Large intestine (tissue), 3 donors: Measurements from ENCODE around the gene GFRA1. TPM values are rescaled to one million over a fixed set of nuclear protein-coding genes. Genes with fewer than 3 reads are reported as not detected.
A peak's percentile ranks its signal among the peaks of the same experiment; 100 is the strongest.

Experiments used
- DNase-seq, 2 donors: peaks; one replicate each; pipeline versions ENCODE4 v3.0.0 to v3.0.0-alpha.2; 2013
- H3K27ac ChIP-seq: one replicate; pipeline ENCODE4 v1.5.1; 2013; ENCODE audit warnings: low read length
- H3K27me3 ChIP-seq: 2 replicates; pipeline ENCODE4 v1.6.1; 2013; ENCODE audit warnings: low read length; ENCODE audit not compliant: control insufficient read depth, insufficient read depth
- H3K36me3 ChIP-seq: 2 replicates; pipeline ENCODE4 v1.6.1; 2013; ENCODE audit warnings: low read length; ENCODE audit not compliant: control insufficient read depth, insufficient read depth
- H3K4me1 ChIP-seq: one replicate; pipeline ENCODE4 v1.6.1; 2013; ENCODE audit warnings: low read length; ENCODE audit not compliant: control insufficient read depth, insufficient read depth
- H3K4me3 ChIP-seq: one replicate; pipeline ENCODE4 v1.5.1; 2013; ENCODE audit warnings: low read length
- H3K9me3 ChIP-seq: one replicate; pipeline ENCODE4 v1.6.1; 2013; ENCODE audit warnings: mild to moderate bottlenecking, low read depth, low read length, moderate library complexity; ENCODE audit not compliant: control insufficient read depth
- WGBS: methylation state at CpG from one replicate; pipeline ENCODE4 v1.1.5; 2013; ENCODE audit warnings: low lambda C conversion rate; ENCODE audit not compliant: insufficient coverage; 5-methylcytosine and 5-hydroxymethylcytosine counted together
- polyA plus RNA-seq: library from polyadenylated mRNA; unstranded; fragments of 120-200 nt; gene quantifications from one replicate; pipeline ENCODE4 v1.2.1, GENCODE V29; 2013

Gene GFRA1
- polyA plus RNA-seq, 1 donor: 17.4 TPM

- Histone ChIP-seq H3K4me1 (no peaks in the 10 kb centered on the region), H3K36me3 (no peaks in the 10 kb centered on the region), H3K27me3 (peaks cover 4% of the 10 kb centered on the region), H3K27ac (no peak overlapping the region), H3K9me3 (no peaks in the 10 kb centered on the region), H3K4me3 (no peak overlapping the region)
- no peak for DNase-seq
- whole genome bisulfite sequencing: no CpG with 5 or more reads among the region's 2 CpGs
Measured at GRCh38 chr10:116118847-116119246, 154.2 kb downstream of the GFRA1 start.

GRCh38 chr10:116115797-116116196, 157.2 kb downstream of the GFRA1 start:
- H3K4me3 ChIP-seq: no peak overlapping the region
- H3K27me3 ChIP-seq: no peaks in the 10 kb centered on the region
- peaks cover 5% of the 10 kb centered on the region for H3K9me3 ChIP-seq
- H3K4me1 ChIP-seq: no peaks in the 10 kb centered on the region
- DNase-seq: no peak
- H3K36me3 ChIP-seq: no peaks in the 10 kb centered on the region
- no peak overlapping the region for H3K27ac ChIP-seq
- WGBS: 100% methylated on average over 1 of the region's 5 CpGs

- Histone ChIP-seq H3K9me3 (peaks cover 5% of the 10 kb centered on the region), H3K4me1 (no peaks in the 10 kb centered on the region), H3K4me3 (no peak overlapping the region), H3K27me3 (no peaks in the 10 kb centered on the region), H3K27ac (no peak overlapping the region), H3K36me3 (no peaks in the 10 kb centered on the region)
- DNase-seq: no peak
- WGBS: 60% methylated on average over 1 of the region's 5 CpGs
Measured at GRCh38 chr10:116115036-116115641, 157.9 kb downstream of the GFRA1 start.

- H3K27me3 ChIP-seq: no peaks in the 10 kb centered on the region
- no peak overlapping the region for H3K4me3 ChIP-seq
- H3K4me1 ChIP-seq: no peaks in the 10 kb centered on the region
- no CpG with 5 or more reads among the region's 16 CpGs for WGBS
- H3K27ac ChIP-seq: no peak overlapping the region
- no peaks in the 10 kb centered on the region for H3K36me3 ChIP-seq
- H3K9me3 ChIP-seq: peaks cover 5% of the 10 kb centered on the region
- no peak for DNase-seq
Measured at GRCh38 chr10:116113721-116114501, 159.1 kb downstream of the GFRA1 start.

GRCh38 chr10:116112232-116113231, 160.5 kb downstream of the GFRA1 start:
- Histone ChIP-seq H3K9me3 (peaks cover 5% of the 10 kb centered on the region), H3K36me3 (no peaks in the 10 kb centered on the region), H3K4me1 (no peaks in the 10 kb centered on the region), H3K27ac (no peak overlapping the region), H3K4me3 (no peak overlapping the region), H3K27me3 (no peaks in the 10 kb centered on the region)
- no peak for DNase-seq
- WGBS: 100% methylated on average over 2 of the region's 17 CpGs

GRCh38 chr10:116111483-116112095, 161.4 kb downstream of the GFRA1 start:
- Histone ChIP-seq H3K36me3 (no peaks in the 10 kb centered on the region), H3K4me1 (no peaks in the 10 kb centered on the region), H3K4me3 (no peak overlapping the region), H3K27me3 (no peaks in the 10 kb centered on the region), H3K9me3 (peaks cover 5% of the 10 kb centered on the region), H3K27ac (no peak overlapping the region)
- no CpG with 5 or more reads among the region's 11 CpGs for WGBS
- no peak for DNase-seq

- whole genome bisulfite sequencing: no CpG with 5 or more reads among the region's 4 CpGs
- Histone ChIP-seq H3K27ac (no peak overlapping the region), H3K36me3 (no peaks in the 10 kb centered on the region), H3K4me1 (no peaks in the 10 kb centered on the region), H3K9me3 (peaks cover 5% of the 10 kb centered on the region), H3K27me3 (no peaks in the 10 kb centered on the region), H3K4me3 (no peak overlapping the region)
- no peak for DNase-seq
Measured at GRCh38 chr10:116110736-116111135, 162.3 kb downstream of the GFRA1 start.

GRCh38 chr10:116109881-116110280, 163.1 kb downstream of the GFRA1 start:
- Histone ChIP-seq H3K36me3 (no peaks in the 10 kb centered on the region), H3K27me3 (no peaks in the 10 kb centered on the region), H3K27ac (no peak overlapping the region), H3K4me3 (no peak overlapping the region), H3K9me3 (peaks cover 5% of the 10 kb centered on the region), H3K4me1 (no peaks in the 10 kb centered on the region)
- WGBS: no CpG with 5 or more reads among the region's 2 CpGs
- DNase-seq: no peak

GRCh38 chr10:116109481-116109880, 163.5 kb downstream of the GFRA1 start:
- Histone ChIP-seq H3K27ac (no peak overlapping the region), H3K9me3 (peaks cover 5% of the 10 kb centered on the region), H3K4me1 (no peaks in the 10 kb centered on the region), H3K36me3 (no peaks in the 10 kb centered on the region), H3K27me3 (no peaks in the 10 kb centered on the region), H3K4me3 (no peak overlapping the region)
- no peak for DNase-seq
- no CpG with 5 or more reads among the region's 8 CpGs for WGBS

- Histone ChIP-seq H3K27ac (no peak overlapping the region), H3K9me3 (peaks cover 5% of the 10 kb centered on the region), H3K27me3 (no peaks in the 10 kb centered on the region), H3K4me1 (no peaks in the 10 kb centered on the region), H3K4me3 (no peak overlapping the region), H3K36me3 (no peaks in the 10 kb centered on the region)
- DNase-seq: peak in 1 of 2 donors; percentile 56
- WGBS: 34% methylated on average over 2 of the region's 3 CpGs
Measured at GRCh38 chr10:116108095-116108494, 164.9 kb downstream of the GFRA1 start.
